ENCODE results near the gene NPHP3. TPM values are rescaled to one million over a fixed set of nuclear protein-coding genes. Genes with fewer than 3 reads are reported as not detected.

Gene NPHP3
- total and polyA plus RNA-seq, 4 donors, result 5.9 to 67.1 (median 16.5) TPM

- Histone ChIP-seq H3K9ac (ENCODE audit: insufficient read depth in 1 of 2, low read length in 2 of 2) (no peak overlapping the region), H3K27ac (ENCODE audit: low read depth in 1 of 2, low read length in 1 of 2) (no peak overlapping the region), H3K27me3 (ENCODE audit: control insufficient read depth in 3 of 3, insufficient read depth in 3 of 3, low read length in 2 of 3) (no peaks in the 10 kb centered on the region), H3K36me3 (ENCODE audit: control insufficient read depth in 4 of 4, insufficient read depth in 4 of 4, low read length in 4 of 4) (peaks cover 3 to 28% (median 15%) of the 10 kb centered on the region in 4 donors), H3K4me3 (no peak overlapping the region), H3K4me1 (ENCODE audit: control insufficient read depth in 5 of 5, insufficient read depth in 5 of 5, low read length in 5 of 5) (peaks cover 0 to 18% (median 12%) of the 10 kb centered on the region in 5 donors), H3K9me3 (ENCODE audit: control insufficient read depth in 4 of 4, insufficient read depth in 3 of 4, low read length in 3 of 4) (no peaks in the 10 kb centered on the region)
- TF ChIP-seq CTCF (IDR thresholded peaks at IDR 0.05; ENCODE audit: control extremely low read depth, extremely low read depth), result no peak
- DNase-seq, result no peak
- ATAC-seq (ENCODE audit: insufficient read depth, low FRiP score), result no peak
Observed at GRCh38 chr3:132716372-132716771, 5.8 kb downstream of the NPHP3 start.

DNA sequence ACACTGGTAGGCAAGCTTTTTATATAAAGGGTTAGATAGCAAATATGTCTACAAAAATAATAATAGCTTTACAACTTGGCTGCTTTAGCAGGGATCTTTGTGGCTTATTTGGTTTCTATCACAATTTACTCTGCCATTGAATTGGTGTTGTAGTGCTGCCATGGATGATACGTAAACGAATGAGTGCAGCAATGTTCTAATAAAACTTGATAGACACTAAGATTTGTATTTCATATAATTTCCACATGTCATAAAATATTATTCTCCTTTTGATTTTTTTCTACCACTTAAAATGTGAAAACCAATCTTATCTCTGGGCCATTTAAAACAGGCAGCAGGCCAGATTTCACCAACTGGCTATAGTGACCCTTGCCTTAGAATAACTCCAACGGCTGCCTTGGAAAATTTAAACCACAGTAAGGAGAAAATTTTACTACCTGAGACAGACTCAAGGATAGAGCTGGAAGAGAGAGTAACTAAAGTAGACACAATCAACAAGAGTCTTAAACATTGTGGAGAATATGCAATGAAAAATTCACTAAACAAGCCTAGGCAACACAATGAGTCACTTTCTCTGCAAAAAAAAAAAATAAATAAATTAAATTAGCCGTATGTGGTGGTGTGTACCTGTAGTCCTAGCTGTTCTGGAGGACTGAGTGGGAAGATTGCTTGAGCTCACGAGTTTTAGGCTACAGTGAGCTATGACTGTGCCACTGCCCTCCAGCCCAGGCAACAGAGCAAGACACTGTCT, 8.1 kb downstream of the NPHP3 start:
- no peak for TF ChIP-seq CTCF (IDR thresholded peaks at IDR 0.05; ENCODE audit: control extremely low read depth, extremely low read depth)

DNA sequence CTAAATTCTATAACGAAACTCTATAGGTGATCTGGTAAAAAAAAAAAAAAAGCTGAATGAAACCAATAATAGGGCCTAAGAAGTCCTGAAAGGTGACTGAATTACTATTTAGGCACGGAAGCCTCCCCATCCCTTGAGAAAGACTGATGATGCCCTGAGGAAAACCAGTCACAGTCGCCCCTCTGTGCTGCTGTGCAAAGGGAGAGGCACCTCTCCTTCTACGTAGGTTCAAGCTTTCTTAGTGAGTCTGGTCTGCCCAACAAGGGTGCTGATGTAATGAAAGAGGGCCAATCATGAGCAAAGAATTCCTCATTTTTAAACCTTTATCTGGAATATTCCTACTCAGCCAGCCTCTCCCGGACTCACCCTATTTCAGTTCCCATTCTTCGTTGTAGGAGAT, 11.9 kb downstream of the NPHP3 start:
- TF ChIP-seq CTCF (IDR thresholded peaks at IDR 0.05; ENCODE audit: control extremely low read depth, extremely low read depth), result no peak
- Histone ChIP-seq H3K27ac (ENCODE audit: low read depth in 1 of 2, low read length in 1 of 2) (no peak overlapping the region), H3K4me1 (ENCODE audit: control insufficient read depth in 5 of 5, insufficient read depth in 5 of 5, low read length in 5 of 5) (peaks cover 0 to 5% (median 0%) of the 10 kb centered on the region in 5 donors), H3K4me3 (no peak overlapping the region), H3K9me3 (ENCODE audit: control insufficient read depth in 4 of 4, insufficient read depth in 3 of 4, low read length in 3 of 4) (no peaks in the 10 kb centered on the region), H3K36me3 (ENCODE audit: control insufficient read depth in 4 of 4, insufficient read depth in 4 of 4, low read length in 4 of 4) (peaks cover 17 to 50% (median 20%) of the 10 kb centered on the region in 4 donors), H3K27me3 (ENCODE audit: control insufficient read depth in 3 of 3, insufficient read depth in 3 of 3, low read length in 2 of 3) (no peaks in the 10 kb centered on the region), H3K9ac (ENCODE audit: insufficient read depth in 1 of 2, low read length in 2 of 2) (no peak overlapping the region)
- WGBS, 2 donors, result 98% methylated on average over 6 of the region's 6 CpGs
- ATAC-seq (ENCODE audit: insufficient read depth, low FRiP score) (no peak), DNase-seq (no peak)

More for the DNA sequence above, 8.1 kb downstream of the NPHP3 start:
- Histone ChIP-seq H3K9me3 (ENCODE audit: control insufficient read depth in 4 of 4, insufficient read depth in 3 of 4, low read length in 3 of 4) (no peaks in the 10 kb centered on the region), H3K9ac (ENCODE audit: insufficient read depth in 1 of 2, low read length in 2 of 2) (no peak overlapping the region), H3K36me3 (ENCODE audit: control insufficient read depth in 4 of 4, insufficient read depth in 4 of 4, low read length in 4 of 4) (peaks cover 10 to 44% (median 26%) of the 10 kb centered on the region in 4 donors), H3K27ac (ENCODE audit: low read depth in 1 of 2, low read length in 1 of 2) (no peak overlapping the region), H3K4me3 (no peak overlapping the region), H3K4me1 (ENCODE audit: control insufficient read depth in 5 of 5, insufficient read depth in 5 of 5, low read length in 5 of 5) (peaks cover 0 to 8% (median 0%) of the 10 kb centered on the region in 5 donors), H3K27me3 (ENCODE audit: control insufficient read depth in 3 of 3, insufficient read depth in 3 of 3, low read length in 2 of 3) (no peaks in the 10 kb centered on the region)
- WGBS, 2 donors, result 93% methylated on average over 5 of the region's 5 CpGs
- ATAC-seq (ENCODE audit: insufficient read depth, low FRiP score) (no peak), DNase-seq (no peak)

Data from lung (tissue), 12 donors.